ENCODE measurements around the gene FGD6.

FGD6 gene

GRCh38 chr12:95217377-95218149, at the start of gene FGD6, which contains the start of gene VEZT:
Gene FGD6, minus strand, starts transcription at chr12:95217467. Its CDS starts 227 bp downstream, at chr12:95217240.
Gene VEZT, plus strand, starts transcription at chr12:95217807. Its CDS starts 44 bp downstream, at chr12:95217851.
- Histone ChIP-seq H3K4me3 (ENCODE audit: low read depth, low read length) (peak within 1 kb of the TSS; percentile 99), H3K36me3 (ENCODE audit: control insufficient read depth, insufficient read depth, low read length) (0 out of 2 replicates have a peak, but pooled peaks cover 2% of the 10 kb centered on the region), H3K9ac (ENCODE audit: low read depth, low read length) (peak within 1 kb of the TSS; percentile 98), H3K4me1 (ENCODE audit: control insufficient read depth, insufficient read depth, low read length) (peaks cover 32% of the 10 kb centered on the region), H3K27ac (ENCODE audit: low read depth, low read length) (peak within 1 kb of the TSS; percentile 99), H3K9me3 (ENCODE audit: control insufficient read depth, insufficient read depth, low read length) (no peaks in the 10 kb centered on the region), H3K27me3 (ENCODE audit: control insufficient read depth, insufficient read depth, low read length) (no peaks in the 10 kb centered on the region)

DNA sequence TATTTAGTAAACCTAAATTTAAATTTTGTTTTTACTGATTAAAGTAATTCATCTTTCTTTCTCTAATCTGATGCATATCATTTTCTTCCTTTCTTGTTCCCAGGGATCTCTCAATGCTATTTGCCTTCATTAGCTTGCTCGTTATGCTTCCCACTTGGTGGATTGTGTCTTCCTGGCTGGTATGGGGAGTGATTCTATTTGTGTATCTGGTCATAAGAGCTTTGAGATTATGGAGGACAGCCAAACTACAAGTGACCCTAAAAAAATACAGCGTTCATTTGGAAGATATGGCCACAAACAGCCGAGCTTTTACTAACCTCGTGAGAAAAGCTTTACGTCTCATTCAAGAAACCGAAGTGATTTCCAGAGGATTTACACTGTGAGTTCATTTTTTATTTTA, 49.0 kb upstream of the FGD6 start:
- H3K27me3 ChIP-seq (ENCODE audit: control insufficient read depth, insufficient read depth, low read length): no peaks in the 10 kb centered on the region
- H3K9me3 ChIP-seq (ENCODE audit: control insufficient read depth, insufficient read depth, low read length): no peaks in the 10 kb centered on the region
- H3K4me1 ChIP-seq (ENCODE audit: control insufficient read depth, insufficient read depth, low read length): no peaks in the 10 kb centered on the region
- peaks cover 86% of the 10 kb centered on the region for H3K36me3 ChIP-seq (ENCODE audit: control insufficient read depth, insufficient read depth, low read length)
- no peak overlapping the region for H3K27ac ChIP-seq (ENCODE audit: low read depth, low read length)
- no peak overlapping the region for H3K9ac ChIP-seq (ENCODE audit: low read depth, low read length)
- H3K4me3 ChIP-seq (ENCODE audit: low read depth, low read length): no peak overlapping the region

GRCh38 chr12:95265765-95266164, 48.5 kb upstream of the FGD6 start:
- Histone ChIP-seq H3K9me3 (ENCODE audit: control insufficient read depth, insufficient read depth, low read length) (no peaks in the 10 kb centered on the region), H3K27me3 (ENCODE audit: control insufficient read depth, insufficient read depth, low read length) (no peaks in the 10 kb centered on the region), H3K9ac (ENCODE audit: low read depth, low read length) (no peak overlapping the region), H3K36me3 (ENCODE audit: control insufficient read depth, insufficient read depth, low read length) (peaks cover 81% of the 10 kb centered on the region), H3K4me1 (ENCODE audit: control insufficient read depth, insufficient read depth, low read length) (no peaks in the 10 kb centered on the region), H3K27ac (ENCODE audit: low read depth, low read length) (no peak overlapping the region), H3K4me3 (ENCODE audit: low read depth, low read length) (no peak overlapping the region)

DNA sequence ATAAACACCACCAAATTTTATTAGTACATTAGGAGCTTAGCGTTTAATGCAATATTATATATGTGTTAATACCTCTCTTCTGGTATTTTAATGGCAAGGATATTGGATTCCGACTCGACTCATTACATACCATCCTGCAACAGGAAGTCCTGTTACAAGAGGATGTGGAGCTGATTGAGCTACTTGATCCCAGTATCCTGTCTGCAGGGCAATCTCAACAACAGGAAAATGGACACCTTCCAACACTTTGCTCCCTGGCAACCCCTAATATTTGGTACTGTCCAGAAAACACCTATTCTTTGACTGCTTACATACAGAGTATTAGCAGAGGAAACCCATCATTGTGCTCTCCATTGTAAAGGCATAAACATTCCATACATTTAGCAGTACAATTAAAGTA, 45.5 kb upstream of the FGD6 start:
- no peak overlapping the region for H3K4me3 ChIP-seq (ENCODE audit: low read depth, low read length)
- H3K27me3 ChIP-seq (ENCODE audit: control insufficient read depth, insufficient read depth, low read length): no peaks in the 10 kb centered on the region
- H3K27ac ChIP-seq (ENCODE audit: low read depth, low read length): no peak overlapping the region
- H3K36me3 ChIP-seq (ENCODE audit: control insufficient read depth, insufficient read depth, low read length): peaks cover 66% of the 10 kb centered on the region
- no peak overlapping the region for H3K9ac ChIP-seq (ENCODE audit: low read depth, low read length)
- peaks cover 6% of the 10 kb centered on the region for H3K4me1 ChIP-seq (ENCODE audit: control insufficient read depth, insufficient read depth, low read length)
- H3K9me3 ChIP-seq (ENCODE audit: control insufficient read depth, insufficient read depth, low read length): no peaks in the 10 kb centered on the region

GRCh38 chr12:95261109-95261508, 43.8 kb upstream of the FGD6 start:
- no peak overlapping the region for H3K9ac ChIP-seq (ENCODE audit: low read depth, low read length)
- no peaks in the 10 kb centered on the region for H3K27me3 ChIP-seq (ENCODE audit: control insufficient read depth, insufficient read depth, low read length)
- H3K27ac ChIP-seq (ENCODE audit: low read depth, low read length): no peak overlapping the region
- peaks cover 22% of the 10 kb centered on the region for H3K4me1 ChIP-seq (ENCODE audit: control insufficient read depth, insufficient read depth, low read length)
- H3K4me3 ChIP-seq (ENCODE audit: low read depth, low read length): no peak overlapping the region
- no peaks in the 10 kb centered on the region for H3K9me3 ChIP-seq (ENCODE audit: control insufficient read depth, insufficient read depth, low read length)
- H3K36me3 ChIP-seq (ENCODE audit: control insufficient read depth, insufficient read depth, low read length): peaks cover 59% of the 10 kb centered on the region

DNA sequence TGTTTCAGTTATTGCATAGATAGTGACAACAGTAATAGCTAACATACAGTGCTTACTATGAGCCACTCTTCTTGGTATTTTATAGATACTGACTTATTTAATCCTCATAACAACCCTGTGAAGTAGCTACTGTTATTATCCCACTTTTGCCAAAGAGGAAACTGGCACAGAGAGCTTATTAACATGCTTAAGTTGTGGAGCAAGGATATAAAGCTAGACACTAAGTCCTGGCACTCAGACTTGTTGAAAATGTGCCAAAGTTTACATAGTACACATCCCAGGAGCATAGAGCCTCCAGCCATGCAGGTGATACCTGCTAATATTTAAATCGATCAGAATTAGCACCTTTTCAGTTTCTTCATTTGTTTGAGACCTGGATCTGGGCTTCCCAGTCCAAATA, 42.1 kb upstream of the FGD6 start:
- Histone ChIP-seq H3K27me3 (ENCODE audit: control insufficient read depth, insufficient read depth, low read length) (no peaks in the 10 kb centered on the region), H3K4me3 (ENCODE audit: low read depth, low read length) (no peak overlapping the region), H3K27ac (ENCODE audit: low read depth, low read length) (no peak overlapping the region), H3K9ac (ENCODE audit: low read depth, low read length) (no peak overlapping the region), H3K36me3 (ENCODE audit: control insufficient read depth, insufficient read depth, low read length) (peaks cover 59% of the 10 kb centered on the region), H3K4me1 (ENCODE audit: control insufficient read depth, insufficient read depth, low read length) (peaks cover 22% of the 10 kb centered on the region), H3K9me3 (ENCODE audit: control insufficient read depth, insufficient read depth, low read length) (no peaks in the 10 kb centered on the region)

GRCh38 chr12:95258803-95259202, 41.5 kb upstream of the FGD6 start:
- Histone ChIP-seq H3K4me3 (ENCODE audit: low read depth, low read length) (no peak overlapping the region), H3K27me3 (ENCODE audit: control insufficient read depth, insufficient read depth, low read length) (no peaks in the 10 kb centered on the region), H3K36me3 (ENCODE audit: control insufficient read depth, insufficient read depth, low read length) (peaks cover 58% of the 10 kb centered on the region)

GRCh38 chr12:95258151-95258550, 40.9 kb upstream of the FGD6 start:
- H3K9ac ChIP-seq (ENCODE audit: low read depth, low read length): no peak overlapping the region
- H3K4me1 ChIP-seq (ENCODE audit: control insufficient read depth, insufficient read depth, low read length): peaks cover 22% of the 10 kb centered on the region
- H3K36me3 ChIP-seq (ENCODE audit: control insufficient read depth, insufficient read depth, low read length): peaks cover 58% of the 10 kb centered on the region
- H3K27ac ChIP-seq (ENCODE audit: low read depth, low read length): peak overlapping the region; percentile 92
- H3K9me3 ChIP-seq (ENCODE audit: control insufficient read depth, insufficient read depth, low read length): no peaks in the 10 kb centered on the region
- H3K27me3 ChIP-seq (ENCODE audit: control insufficient read depth, insufficient read depth, low read length): no peaks in the 10 kb centered on the region
- no peak overlapping the region for H3K4me3 ChIP-seq (ENCODE audit: low read depth, low read length)

More at GRCh38 chr12:95258803-95259202, 41.5 kb upstream of the FGD6 start:
- H3K27ac ChIP-seq (ENCODE audit: low read depth, low read length): no peak overlapping the region
- H3K4me1 ChIP-seq (ENCODE audit: control insufficient read depth, insufficient read depth, low read length): peaks cover 22% of the 10 kb centered on the region
- no peaks in the 10 kb centered on the region for H3K9me3 ChIP-seq (ENCODE audit: control insufficient read depth, insufficient read depth, low read length)
- no peak overlapping the region for H3K9ac ChIP-seq (ENCODE audit: low read depth, low read length)

GRCh38 chr12:95257541-95257940, 40.3 kb upstream of the FGD6 start:
- Histone ChIP-seq H3K9ac (ENCODE audit: low read depth, low read length) (0 out of 2 replicates have a peak overlapping the region, but pooled peaks have one; percentile 9), H3K9me3 (ENCODE audit: control insufficient read depth, insufficient read depth, low read length) (no peaks in the 10 kb centered on the region), H3K4me3 (ENCODE audit: low read depth, low read length) (peak overlapping the region; percentile 21; the same call in 1 of the 2 replicates), H3K27ac (ENCODE audit: low read depth, low read length) (peak overlapping the region; percentile 92), H3K36me3 (ENCODE audit: control insufficient read depth, insufficient read depth, low read length) (peaks cover 56% of the 10 kb centered on the region), H3K4me1 (ENCODE audit: control insufficient read depth, insufficient read depth, low read length) (peaks cover 22% of the 10 kb centered on the region), H3K27me3 (ENCODE audit: control insufficient read depth, insufficient read depth, low read length) (no peaks in the 10 kb centered on the region)

DNA sequence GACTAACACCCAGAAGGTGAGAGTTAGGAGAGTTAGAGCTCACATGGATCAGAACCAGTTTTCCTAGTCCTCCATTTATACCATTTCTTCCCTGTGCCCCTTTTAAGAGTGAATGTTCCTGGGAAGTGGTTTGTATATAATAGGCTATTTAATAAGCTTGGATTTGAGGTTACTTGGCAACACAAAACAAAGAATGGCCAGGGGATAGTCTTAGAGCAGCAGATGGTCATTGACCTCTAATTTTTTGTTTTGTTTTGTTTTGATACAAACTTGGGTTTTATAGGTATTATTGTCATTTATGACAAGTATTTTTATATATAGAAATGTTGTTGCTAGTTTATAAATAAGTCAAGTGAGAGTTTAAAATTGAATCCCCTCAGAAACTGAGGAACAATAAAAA, 36.1 kb upstream of the FGD6 start:
- Histone ChIP-seq H3K27ac (ENCODE audit: low read depth, low read length) (no peak overlapping the region), H3K27me3 (ENCODE audit: control insufficient read depth, insufficient read depth, low read length) (no peaks in the 10 kb centered on the region), H3K4me3 (ENCODE audit: low read depth, low read length) (no peak overlapping the region), H3K4me1 (ENCODE audit: control insufficient read depth, insufficient read depth, low read length) (peaks cover 34% of the 10 kb centered on the region), H3K9me3 (ENCODE audit: control insufficient read depth, insufficient read depth, low read length) (no peaks in the 10 kb centered on the region), H3K9ac (ENCODE audit: low read depth, low read length) (no peak overlapping the region), H3K36me3 (ENCODE audit: control insufficient read depth, insufficient read depth, low read length) (peaks cover 52% of the 10 kb centered on the region)

DNA sequence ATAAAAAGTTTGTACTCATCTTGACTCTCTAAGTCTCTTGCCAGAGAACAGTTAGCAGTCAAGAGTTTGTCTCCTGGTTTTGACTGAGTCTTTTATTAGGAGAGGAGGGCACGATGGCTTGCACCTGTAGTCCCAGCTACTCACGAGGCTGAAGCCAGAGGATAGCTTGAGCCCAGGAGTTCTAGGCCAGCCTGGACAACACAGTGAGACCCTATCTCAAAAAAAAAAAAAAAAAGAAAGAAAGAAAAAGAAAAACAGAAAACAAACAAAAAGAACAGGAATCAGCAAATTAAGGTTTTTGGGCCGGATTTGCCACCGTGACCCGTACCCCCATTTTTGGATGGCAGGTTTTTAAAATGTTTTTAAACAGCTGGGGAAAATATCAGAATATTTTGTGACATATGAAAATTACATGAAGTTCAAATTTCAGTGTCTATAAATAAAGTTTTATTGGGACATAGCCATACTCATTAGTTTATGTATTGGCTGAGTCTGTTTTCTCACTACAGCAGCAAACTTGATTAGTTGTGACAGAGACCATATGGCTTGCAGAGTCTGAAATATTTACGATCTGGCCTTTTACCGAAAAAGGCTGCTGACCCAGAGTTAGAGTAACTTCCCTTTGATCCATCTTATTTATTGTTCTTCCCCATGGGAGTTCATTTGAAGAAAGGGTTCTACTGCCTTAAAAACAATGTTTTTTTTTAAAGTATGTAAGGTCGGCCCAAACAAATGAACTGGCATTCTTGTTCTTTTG, 31.5 kb upstream of the FGD6 start:
- no peak overlapping the region for H3K4me3 ChIP-seq (ENCODE audit: low read depth, low read length)
- H3K36me3 ChIP-seq (ENCODE audit: control insufficient read depth, insufficient read depth, low read length): peaks cover 24% of the 10 kb centered on the region
- H3K4me1 ChIP-seq (ENCODE audit: control insufficient read depth, insufficient read depth, low read length): peaks cover 12% of the 10 kb centered on the region
- no peak overlapping the region for H3K9ac ChIP-seq (ENCODE audit: low read depth, low read length)
- H3K9me3 ChIP-seq (ENCODE audit: control insufficient read depth, insufficient read depth, low read length): no peaks in the 10 kb centered on the region
- H3K27me3 ChIP-seq (ENCODE audit: control insufficient read depth, insufficient read depth, low read length): no peaks in the 10 kb centered on the region
- peak overlapping the region; percentile 17 for H3K27ac ChIP-seq (ENCODE audit: low read depth, low read length)
